HepG2 (cell line): Measurements from ENCODE around the gene KCNA1.

ENCODE experiments used
- CEBPB ChIP-seq: IDR thresholded peaks from 2 replicates; pipeline ENCODE4 v1.6.1; 2011; ENCODE audit warnings: low read depth, low read length, improper control_type of control experiment, borderline replicate concordance
- CTCF ChIP-seq: sonication (generic); formaldehyde crosslinking; IDR thresholded peaks from 2 replicates; pipeline ENCODE4 v1.5.0; 2020; ENCODE audit warnings: mild to moderate bottlenecking, missing genetic modification reagents, moderate library complexity
- MXD1 ChIP-seq: sonication (generic); formaldehyde crosslinking; IDR thresholded peaks from 2 replicates; pipeline ENCODE4 v1.4.0; 2020; ENCODE audit warnings: mild to moderate bottlenecking, missing genetic modification reagents
- SETDB1 ChIP-seq: sonication (generic); formaldehyde crosslinking; IDR thresholded peaks from 2 replicates; pipeline ENCODE4 v1.5.1; 2020; ENCODE audit warnings: missing genetic modification reagents, mild to moderate bottlenecking, borderline replicate concordance
- SMARCC2 ChIP-seq: fragments of 450-650 bp; IDR thresholded peaks from 2 replicates; pipeline ENCODE4 v1.6.1; 2017; ENCODE audit warnings: antibody characterized with exemption, mild to moderate bottlenecking
- TBP ChIP-seq: sonication (generic); formaldehyde crosslinking; IDR thresholded peaks from 2 replicates; pipeline ENCODE4 v1.5.0; 2020; ENCODE audit warnings: missing genetic modification reagents
- ZBTB33 ChIP-seq: sonication (generic); formaldehyde crosslinking; IDR thresholded peaks from 2 replicates; pipeline ENCODE4 v1.4.0; 2020; ENCODE audit warnings: missing genetic modification reagents
- ZGPAT ChIP-seq: IDR thresholded peaks from 2 replicates; pipeline ENCODE4 v1.6.1; 2016; ENCODE audit warnings: mild to moderate bottlenecking
- ZNF703 ChIP-seq: sonication (generic); formaldehyde crosslinking; IDR thresholded peaks from 2 replicates; pipeline ENCODE4 v1.5.1; 2020; ENCODE audit warnings: missing genetic modification reagents, mild to moderate bottlenecking, moderate library complexity, borderline replicate concordance

GRCh38 chr12:4961311-4961710 is 51.6 kb downstream of the KCNA1 start:
- TF ChIP-seq SETDB1 (CRISPR knock-in tag) (no peak), ZNF703 (no peak), SMARCC2 (no peak), TBP (CRISPR knock-in tag) (no peak), MXD1 (CRISPR knock-in tag) (no peak), ZBTB33 (CRISPR knock-in tag) (no peak), CTCF (CRISPR knock-in tag) (no peak), ZGPAT (CRISPR knock-in tag) (no peak), CEBPB (no peak)
